Tibial nerve (tissue), 4 donors: ENCODE data around the gene LPAR4.

Source experiments
- EP300 ChIP-seq, 2 donors: sonication (generic); formaldehyde crosslinking; IDR thresholded peaks; one replicate each; pipeline ENCODE4 v1.6.1; 2017; ENCODE audit warnings: antibody characterized with exemption in 2 of 2, mild to moderate bottlenecking in 1 of 2
- TF ChIP-seq, protein P1 (sequence below), 5 experiments: fragments of 200-600 bp in 3 of 5; fragments of 450-650 bp in 2 of 5; sonication (generic) in 3 of 5; IDR thresholded peaks; one replicate each; pipeline ENCODE4 v1.5.1; 2016 to 2019; ENCODE audit warnings: antibody characterized with exemption in 5 of 5, mild to moderate bottlenecking in 3 of 5, moderate library complexity in 2 of 5

DNA sequence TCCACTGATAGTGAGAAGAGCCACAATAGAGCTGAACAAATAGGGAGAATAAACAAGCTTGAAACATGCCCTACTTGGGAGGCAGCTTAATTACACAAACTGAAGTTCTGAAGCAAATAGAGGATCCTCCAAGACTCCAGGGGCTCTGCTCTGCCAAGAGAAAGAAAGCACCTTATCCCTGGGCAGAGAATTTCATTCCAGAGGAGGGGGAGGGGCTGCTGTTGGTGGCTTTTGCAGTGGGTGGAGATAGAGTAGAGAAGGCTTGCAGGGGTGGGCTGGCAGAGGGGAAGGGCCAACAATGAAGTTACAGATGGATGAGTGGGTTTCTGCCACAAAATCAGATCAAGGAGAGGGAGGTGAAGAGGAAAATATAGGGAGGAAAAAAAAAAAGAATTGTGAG lies 1.0 kb upstream of the LPAR4 start:
- TF ChIP-seq, protein P1, sequence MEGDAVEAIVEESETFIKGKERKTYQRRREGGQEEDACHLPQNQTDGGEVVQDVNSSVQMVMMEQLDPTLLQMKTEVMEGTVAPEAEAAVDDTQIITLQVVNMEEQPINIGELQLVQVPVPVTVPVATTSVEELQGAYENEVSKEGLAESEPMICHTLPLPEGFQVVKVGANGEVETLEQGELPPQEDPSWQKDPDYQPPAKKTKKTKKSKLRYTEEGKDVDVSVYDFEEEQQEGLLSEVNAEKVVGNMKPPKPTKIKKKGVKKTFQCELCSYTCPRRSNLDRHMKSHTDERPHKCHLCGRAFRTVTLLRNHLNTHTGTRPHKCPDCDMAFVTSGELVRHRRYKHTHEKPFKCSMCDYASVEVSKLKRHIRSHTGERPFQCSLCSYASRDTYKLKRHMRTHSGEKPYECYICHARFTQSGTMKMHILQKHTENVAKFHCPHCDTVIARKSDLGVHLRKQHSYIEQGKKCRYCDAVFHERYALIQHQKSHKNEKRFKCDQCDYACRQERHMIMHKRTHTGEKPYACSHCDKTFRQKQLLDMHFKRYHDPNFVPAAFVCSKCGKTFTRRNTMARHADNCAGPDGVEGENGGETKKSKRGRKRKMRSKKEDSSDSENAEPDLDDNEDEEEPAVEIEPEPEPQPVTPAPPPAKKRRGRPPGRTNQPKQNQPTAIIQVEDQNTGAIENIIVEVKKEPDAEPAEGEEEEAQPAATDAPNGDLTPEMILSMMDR (IDR thresholded peaks at IDR 0.05) = no peak
- TF ChIP-seq EP300 (IDR thresholded peaks at IDR 0.05) = no peak
